Muscle of leg (tissue), 11 donors: ENCODE data around the gene ILK. TPM values are rescaled to one million over a fixed set of nuclear protein-coding genes. Genes with fewer than 3 reads are reported as not detected.

Source experiments
- DNase-seq: peaks from one replicate; pipeline ENCODE4 v3.0.0; 2013
- H3K27ac ChIP-seq: one replicate; pipeline ENCODE4 v1.5.1; 2013; ENCODE audit warnings: mild to moderate bottlenecking, low read length, control low read depth
- H3K27me3 ChIP-seq: one replicate; pipeline ENCODE4 v1.6.1; 2013; ENCODE audit warnings: low read length; ENCODE audit not compliant: control insufficient read depth, insufficient read depth
- H3K36me3 ChIP-seq: one replicate; pipeline ENCODE4 v1.6.1; 2013; ENCODE audit warnings: low read length; ENCODE audit not compliant: control insufficient read depth, insufficient read depth
- H3K4me1 ChIP-seq: one replicate; pipeline ENCODE4 v1.6.1; 2013; ENCODE audit warnings: low read length; ENCODE audit not compliant: control insufficient read depth, insufficient read depth
- H3K4me3 ChIP-seq: one replicate; pipeline ENCODE4 v1.5.1; 2013; ENCODE audit warnings: low read length, control low read depth
- H3K9me3 ChIP-seq: replicated peaks from 2 replicates; pipeline ENCODE4 v1.6.1; 2013; ENCODE audit warnings: low read depth, low read length; ENCODE audit not compliant: control insufficient read depth
- WGBS: methylation state at CpG from one replicate; pipeline ENCODE4 v1.1.5; 2013; ENCODE audit warnings: missing lambda C conversion rate; ENCODE audit not compliant: insufficient coverage; 5-methylcytosine and 5-hydroxymethylcytosine counted together
- polyA plus RNA-seq, 8 donors: library from polyadenylated mRNA; unstranded; fragments of 120-200 nt; gene quantifications; one replicate each; pipeline versions ENCODE4 v1.2.1 to v1.2.3, GENCODE V29; 2013; ENCODE audit warnings: inconsistent platforms in 1 of 8, low replicate concordance in 1 of 8; ENCODE audit not compliant: insufficient read length in 8 of 8, insufficient read depth in 1 of 8
- total RNA-seq: library from RNA; stranded (reverse); fragments of 120-200 nt; gene quantifications from one replicate; pipeline ENCODE4 v1.2.4, GENCODE V29; 2013

Gene ILK
- total and polyA plus RNA-seq, 9 donors = 139 to 165 (median 148) TPM

DNA sequence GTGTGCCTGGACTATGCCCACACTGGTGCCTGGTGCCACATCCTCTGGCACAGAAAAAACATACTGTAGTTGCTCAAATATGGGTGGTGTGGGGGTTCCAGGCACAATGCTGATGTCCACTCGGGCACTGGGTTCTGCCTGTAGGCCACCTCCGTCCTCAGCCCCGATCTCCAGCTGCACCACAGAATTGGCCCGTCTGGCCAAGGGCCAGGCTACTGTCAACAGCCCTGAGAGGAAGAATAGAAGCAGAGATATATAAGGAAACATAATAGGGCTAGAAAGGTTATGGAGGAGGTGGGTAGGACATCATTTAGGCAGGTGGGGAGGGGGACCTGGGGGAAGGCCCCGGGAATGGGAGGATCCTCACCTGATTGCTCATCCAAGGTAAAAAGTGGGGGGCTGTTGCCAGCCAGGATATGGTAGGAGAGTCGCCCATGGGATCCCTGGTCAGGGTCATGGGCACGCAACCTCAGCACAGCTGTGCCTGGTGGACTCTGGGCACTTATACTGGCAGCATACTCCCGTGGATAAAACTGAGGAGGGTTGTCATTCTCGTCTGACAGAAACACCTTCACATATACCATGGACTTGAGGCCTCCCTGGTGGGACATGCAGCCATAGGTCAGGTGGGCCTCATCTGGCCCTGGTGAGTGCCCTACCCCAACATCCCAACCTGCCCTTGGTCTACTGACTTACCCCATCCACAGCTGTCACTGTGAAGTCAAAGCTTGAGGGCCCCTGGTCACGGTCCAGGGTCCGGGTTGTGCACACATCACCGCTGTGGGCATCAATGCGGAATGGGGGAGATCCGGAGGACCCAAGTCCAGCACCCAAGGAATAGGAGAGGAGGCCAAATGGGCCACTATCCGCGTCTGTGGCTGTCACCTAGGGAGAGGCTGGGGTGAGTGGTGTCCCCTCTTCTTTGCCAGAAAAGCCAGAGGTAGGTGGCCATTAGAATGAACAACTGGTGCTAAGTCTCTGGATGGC, 30.1 kb downstream of the ILK start:
- Histone ChIP-seq H3K4me3 (no peak overlapping the region), H3K4me1 (peaks cover 35% of the 10 kb centered on the region), H3K27me3 (no peaks in the 10 kb centered on the region), H3K36me3 (peaks cover 71% of the 10 kb centered on the region), H3K9me3 (no peaks in the 10 kb centered on the region), H3K27ac (no peak overlapping the region)
- 95% methylated on average over 14 of the region's 16 CpGs for WGBS
- no peak for DNase-seq

DNA sequence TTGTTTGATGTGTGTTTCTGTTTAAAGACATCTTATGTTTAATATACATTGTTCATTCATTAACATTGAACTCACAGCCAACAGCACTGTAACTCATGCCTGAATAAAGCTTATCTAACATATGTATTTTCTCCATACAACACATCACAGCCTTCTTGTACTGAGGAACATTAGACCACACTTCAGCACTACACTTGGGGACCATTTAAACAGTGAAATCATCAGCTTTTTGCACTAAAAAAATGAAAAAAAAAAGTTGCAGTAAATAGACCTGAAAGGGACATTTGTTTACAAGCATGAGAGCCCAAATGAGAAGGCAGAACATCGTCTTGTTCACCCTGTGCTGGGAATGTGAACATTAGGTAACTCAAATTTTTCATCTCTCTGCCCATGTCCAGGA, 31.0 kb downstream of the ILK start:
- Histone ChIP-seq H3K4me3 (no peak overlapping the region), H3K27me3 (no peaks in the 10 kb centered on the region), H3K9me3 (no peaks in the 10 kb centered on the region), H3K36me3 (peaks cover 71% of the 10 kb centered on the region), H3K4me1 (peaks cover 41% of the 10 kb centered on the region), H3K27ac (no peak overlapping the region)
- DNase-seq = no peak
- WGBS = no CpG with 5 or more reads among the region's 1 CpG

DNA sequence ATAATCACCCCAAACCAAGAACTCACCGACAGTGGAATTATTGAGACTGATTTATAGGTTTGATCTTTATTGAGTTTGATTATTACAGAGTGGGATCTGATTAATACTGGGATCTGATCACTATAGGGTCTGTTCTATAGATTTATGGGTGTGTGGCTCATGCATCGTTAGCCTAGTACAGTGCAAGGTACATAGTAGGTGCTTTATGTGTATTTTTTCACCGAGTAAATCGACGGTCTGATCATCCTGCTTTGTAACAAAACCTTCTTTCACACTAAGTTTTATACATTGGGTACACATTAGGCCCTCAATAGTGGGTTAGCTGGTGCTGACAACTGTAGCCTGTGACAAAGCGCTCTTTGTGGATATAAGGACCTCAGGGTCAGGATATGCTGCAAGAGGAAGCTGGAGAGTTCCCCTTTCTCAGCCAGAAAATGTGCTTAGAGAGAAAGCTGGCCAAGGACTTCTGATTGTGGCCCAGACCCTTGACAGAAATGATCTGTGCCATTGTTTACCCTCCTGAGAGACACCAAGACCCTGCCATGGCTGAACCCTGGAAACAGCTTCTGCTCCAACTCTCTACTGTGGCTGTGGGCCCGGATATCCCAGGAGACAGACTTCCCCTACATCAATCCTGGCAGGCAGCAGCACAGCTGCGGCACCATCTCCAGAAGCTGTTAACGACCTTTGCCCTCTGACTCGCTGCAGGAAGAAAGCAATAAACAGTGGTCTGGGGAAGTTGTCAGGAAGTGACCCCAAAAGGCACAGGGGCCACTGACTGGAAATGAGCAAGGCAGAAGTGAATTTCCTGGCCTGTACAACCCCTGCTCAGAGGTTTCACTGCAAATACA, 31.7 kb downstream of the ILK start:
- Histone ChIP-seq H3K9me3 (no peaks in the 10 kb centered on the region), H3K4me3 (no peak overlapping the region), H3K4me1 (peaks cover 44% of the 10 kb centered on the region), H3K27me3 (no peaks in the 10 kb centered on the region), H3K27ac (peak overlapping the region; percentile 80), H3K36me3 (peaks cover 74% of the 10 kb centered on the region)
- DNase-seq = peak; percentile 82
- 13% methylated on average over 3 of the region's 10 CpGs for WGBS

DNA sequence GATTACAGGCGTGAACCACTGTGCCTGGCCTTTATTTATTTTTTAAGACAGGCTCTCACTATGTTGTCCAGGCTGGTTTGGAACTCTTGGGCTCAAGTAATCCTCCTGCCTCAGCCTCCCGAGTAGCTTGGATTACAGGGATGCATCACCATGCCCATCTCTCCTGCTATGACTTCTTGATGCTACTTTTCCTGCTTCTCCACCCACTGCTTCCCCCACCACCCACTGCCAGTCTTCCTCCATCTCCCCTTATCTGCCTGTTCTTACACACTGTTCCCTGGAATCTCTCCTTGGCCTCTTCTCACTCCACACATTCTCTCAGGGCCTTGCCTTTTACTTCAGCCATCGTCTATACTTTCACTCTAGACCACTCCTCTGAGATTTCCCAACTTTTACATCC, 32.9 kb downstream of the ILK start:
- H3K27ac ChIP-seq = peak overlapping the region; percentile 80
- H3K4me3 ChIP-seq = no peak overlapping the region
- 44% methylated on average over 3 of the region's 3 CpGs for WGBS
- H3K27me3 ChIP-seq = no peaks in the 10 kb centered on the region
- peaks cover 44% of the 10 kb centered on the region for H3K4me1 ChIP-seq
- peaks cover 74% of the 10 kb centered on the region for H3K36me3 ChIP-seq
- DNase-seq = no peak
- H3K9me3 ChIP-seq = no peaks in the 10 kb centered on the region

DNA sequence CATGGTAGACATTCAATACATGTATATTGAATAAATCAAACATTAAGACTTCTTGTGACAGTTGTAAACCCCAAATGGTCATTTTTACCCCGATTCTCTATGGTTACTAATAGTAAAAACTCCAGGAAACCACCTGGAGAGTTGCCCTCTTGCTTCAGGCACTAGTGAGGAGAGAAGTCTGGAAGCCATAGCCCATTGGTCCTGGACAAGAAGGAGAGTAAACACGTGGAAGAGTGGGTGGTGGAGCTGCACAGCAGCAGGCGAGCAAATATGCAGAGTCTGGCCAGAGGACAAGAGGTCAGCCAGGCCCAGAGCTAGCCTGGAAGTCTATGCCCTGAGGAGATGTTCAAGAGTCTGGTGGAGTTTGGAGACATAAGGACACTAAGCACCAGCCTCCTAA, 34.3 kb downstream of the ILK start:
- peak; percentile 73 for DNase-seq
- WGBS = 0% methylated on average over 2 of the region's 3 CpGs
- Histone ChIP-seq H3K36me3 (peaks cover 62% of the 10 kb centered on the region), H3K4me1 (peaks cover 44% of the 10 kb centered on the region), H3K4me3 (no peak overlapping the region), H3K27me3 (no peaks in the 10 kb centered on the region), H3K27ac (peak overlapping the region; percentile 55), H3K9me3 (no peaks in the 10 kb centered on the region)

DNA sequence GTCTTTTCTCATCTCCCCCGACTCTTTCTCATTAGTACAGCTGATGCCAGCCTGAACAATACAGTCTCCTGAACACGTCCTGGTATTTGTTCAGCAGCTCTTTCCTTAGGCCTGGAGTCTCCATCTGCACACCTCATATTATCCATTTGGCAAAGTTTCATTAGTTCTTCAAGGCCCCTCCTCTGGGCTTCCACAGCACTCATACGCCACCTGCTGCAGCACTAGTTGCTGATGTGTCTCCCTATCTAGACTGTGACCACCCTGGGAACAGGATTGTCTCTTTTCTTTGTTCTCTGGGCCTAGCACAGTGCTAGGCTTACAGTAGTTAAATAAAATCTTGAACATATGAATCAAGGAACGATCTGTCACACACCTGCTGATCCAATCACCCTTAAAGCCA, 34.9 kb downstream of the ILK start:
- peaks cover 44% of the 10 kb centered on the region for H3K4me1 ChIP-seq
- H3K27me3 ChIP-seq = no peaks in the 10 kb centered on the region
- H3K9me3 ChIP-seq = no peaks in the 10 kb centered on the region
- peak; percentile 63 for DNase-seq
- no peak overlapping the region for H3K4me3 ChIP-seq
- peaks cover 56% of the 10 kb centered on the region for H3K36me3 ChIP-seq
- peak overlapping the region; percentile 55 for H3K27ac ChIP-seq
- 47% methylated on average over 4 of the region's 4 CpGs for WGBS

DNA sequence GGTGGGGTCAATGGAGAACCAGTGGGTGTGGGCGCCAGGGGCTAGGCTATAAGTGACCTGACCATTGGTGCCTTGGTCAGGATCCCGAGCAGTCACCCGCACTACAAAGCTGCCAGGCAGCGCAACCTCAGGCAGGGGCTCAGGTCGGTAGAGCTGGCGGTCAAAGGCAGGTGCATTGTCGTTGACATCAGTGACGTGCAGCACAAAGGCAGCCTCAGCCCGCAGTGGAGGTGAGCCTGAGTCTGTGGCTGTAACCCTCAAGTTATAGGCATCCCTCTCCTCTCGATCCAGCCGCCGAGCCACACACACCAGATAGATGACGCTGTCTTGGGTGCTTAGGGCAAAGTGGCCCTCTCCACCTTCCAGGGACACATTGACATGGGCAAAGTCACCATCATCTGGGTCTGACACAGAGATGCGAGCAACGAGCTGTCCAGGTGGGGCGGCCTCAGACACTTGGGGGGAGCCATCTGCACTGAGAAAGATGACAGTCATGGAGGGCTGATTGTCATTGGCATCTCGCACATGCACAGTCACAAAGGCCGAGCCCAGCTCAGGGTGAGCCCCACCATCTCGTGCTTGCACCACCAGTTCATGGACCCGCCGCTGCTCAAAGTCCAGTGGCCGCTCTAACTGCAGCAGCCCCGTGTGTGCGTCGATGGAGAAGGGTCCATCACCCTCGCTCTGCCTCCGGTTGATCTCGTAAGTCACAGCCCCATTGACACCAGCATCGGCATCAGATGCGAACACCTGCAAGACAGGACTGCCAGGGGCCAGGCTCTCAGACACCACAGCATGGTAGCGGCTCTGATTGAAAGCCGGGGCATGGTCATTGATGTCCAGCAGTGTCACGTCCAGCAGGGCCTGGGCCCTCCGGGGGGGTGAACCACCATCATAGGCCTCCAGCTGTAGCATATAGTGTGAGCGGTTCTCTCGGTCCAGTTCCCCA, 36.7 kb downstream of the ILK start:
- H3K27me3 ChIP-seq = no peaks in the 10 kb centered on the region
- DNase-seq = no peak
- H3K4me1 ChIP-seq = peaks cover 43% of the 10 kb centered on the region
- no peak overlapping the region for H3K4me3 ChIP-seq
- peaks cover 53% of the 10 kb centered on the region for H3K36me3 ChIP-seq
- H3K9me3 ChIP-seq = no peaks in the 10 kb centered on the region
- 93% methylated on average over 36 of the region's 36 CpGs for WGBS
- no peak overlapping the region for H3K27ac ChIP-seq

DNA sequence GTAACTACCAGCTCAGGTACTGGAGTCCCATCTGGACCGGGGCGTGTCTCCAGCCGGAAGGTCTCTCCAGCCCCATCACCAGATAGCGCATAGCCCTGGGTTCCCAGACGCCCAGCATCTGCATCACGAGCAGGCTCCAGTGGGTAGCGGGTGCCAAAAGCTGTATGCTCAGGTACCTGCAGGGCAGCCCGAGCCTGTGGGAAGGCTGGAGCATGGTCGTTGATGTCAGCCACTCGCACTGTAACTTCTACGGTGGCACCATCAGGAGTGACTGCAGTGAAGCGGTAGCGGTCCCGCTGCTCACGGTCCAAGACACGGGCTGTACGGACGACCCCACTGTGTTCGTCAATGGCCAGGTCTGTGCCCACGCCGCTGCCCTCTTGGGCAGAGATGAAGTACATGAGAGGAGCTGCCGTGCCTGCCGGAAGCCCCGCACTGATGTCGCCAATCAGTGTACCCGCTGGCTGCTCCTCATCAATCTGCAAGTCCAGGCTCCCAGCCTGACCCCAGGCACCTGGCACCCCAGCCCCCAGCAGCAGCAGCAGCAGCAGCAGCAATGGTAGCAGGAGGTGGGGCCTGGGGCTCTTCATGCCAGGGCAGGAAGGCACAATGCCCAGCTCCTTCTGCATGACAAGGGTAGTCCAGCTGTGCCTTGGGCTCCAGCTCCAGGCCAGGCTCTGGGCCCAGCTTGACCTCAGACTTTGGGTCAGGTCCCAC, 37.6 kb downstream of the ILK start:
- peaks cover 53% of the 10 kb centered on the region for H3K36me3 ChIP-seq
- WGBS = 91% methylated on average over 26 of the region's 26 CpGs

DNA sequence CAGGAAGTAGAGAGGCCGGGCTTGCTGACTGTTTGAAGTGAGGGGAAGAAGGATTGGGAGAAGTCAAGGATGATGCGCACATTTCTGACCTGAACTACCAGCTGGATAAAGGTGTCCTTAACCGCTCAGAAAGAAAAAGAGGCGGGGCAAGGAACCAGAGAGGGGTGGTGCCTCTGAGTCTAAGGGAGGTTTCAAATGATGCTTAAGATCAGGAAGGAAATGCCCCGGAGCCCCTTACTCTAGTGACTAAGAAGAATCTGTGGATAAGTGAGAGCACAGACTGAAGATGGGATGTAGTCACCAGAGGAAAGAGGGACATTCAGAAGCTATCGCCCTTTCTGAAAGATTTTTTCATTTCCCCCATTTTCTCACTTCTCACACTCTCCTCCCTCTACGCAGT, 39.4 kb downstream of the ILK start:
- H3K4me3 ChIP-seq = no peak overlapping the region
- no peaks in the 10 kb centered on the region for H3K9me3 ChIP-seq
- H3K36me3 ChIP-seq = peaks cover 44% of the 10 kb centered on the region
- no peak for DNase-seq
- WGBS = 77% methylated on average over 6 of the region's 7 CpGs
- peaks cover 44% of the 10 kb centered on the region for H3K4me1 ChIP-seq
- H3K27ac ChIP-seq = no peak overlapping the region
- H3K27me3 ChIP-seq = no peaks in the 10 kb centered on the region

More for the DNA sequence above, 37.6 kb downstream of the ILK start:
- DNase-seq = no peak
- Histone ChIP-seq H3K27me3 (no peaks in the 10 kb centered on the region), H3K4me3 (no peak overlapping the region), H3K4me1 (peaks cover 41% of the 10 kb centered on the region), H3K9me3 (no peaks in the 10 kb centered on the region), H3K27ac (no peak overlapping the region)
